ENCODE measurements around the gene NFIB.

NFIB gene

DNA sequence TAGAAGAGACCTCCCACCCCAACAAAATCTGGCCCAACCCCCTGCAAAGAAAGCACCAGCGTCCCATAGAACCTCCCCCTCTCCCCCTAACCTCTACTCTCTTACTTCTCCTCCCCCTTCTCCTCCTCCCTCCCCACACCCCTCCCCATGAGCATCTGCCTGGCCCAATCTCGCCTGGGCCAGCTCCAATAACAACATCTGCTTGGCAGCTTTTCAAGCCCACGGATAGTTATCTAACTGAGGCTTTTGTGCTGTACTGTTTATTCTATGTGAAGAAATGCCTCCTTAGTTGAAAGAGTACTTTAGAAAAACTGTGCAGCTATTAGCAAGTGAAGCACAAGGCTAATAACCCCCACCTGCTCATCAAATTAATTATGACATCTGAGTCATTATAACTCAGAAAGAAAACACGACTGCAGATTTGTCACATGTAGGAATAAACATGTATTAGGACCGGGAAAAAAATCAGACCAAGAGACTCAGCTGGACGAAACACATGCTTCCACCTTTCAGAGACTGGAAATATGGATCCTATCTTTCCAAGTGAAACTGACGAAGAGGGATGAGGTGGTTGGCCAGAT is 42.8 kb downstream of the NFIB start:
- DNase-seq: no peak

GRCh38 chr9:14270358-14271092 is 43.4 kb downstream of the NFIB start:
- no peak for DNase-seq

- no peak for DNase-seq
These were observed 44.0 kb downstream of the NFIB start for GRCh38 chr9:14269916-14270315.

DNA sequence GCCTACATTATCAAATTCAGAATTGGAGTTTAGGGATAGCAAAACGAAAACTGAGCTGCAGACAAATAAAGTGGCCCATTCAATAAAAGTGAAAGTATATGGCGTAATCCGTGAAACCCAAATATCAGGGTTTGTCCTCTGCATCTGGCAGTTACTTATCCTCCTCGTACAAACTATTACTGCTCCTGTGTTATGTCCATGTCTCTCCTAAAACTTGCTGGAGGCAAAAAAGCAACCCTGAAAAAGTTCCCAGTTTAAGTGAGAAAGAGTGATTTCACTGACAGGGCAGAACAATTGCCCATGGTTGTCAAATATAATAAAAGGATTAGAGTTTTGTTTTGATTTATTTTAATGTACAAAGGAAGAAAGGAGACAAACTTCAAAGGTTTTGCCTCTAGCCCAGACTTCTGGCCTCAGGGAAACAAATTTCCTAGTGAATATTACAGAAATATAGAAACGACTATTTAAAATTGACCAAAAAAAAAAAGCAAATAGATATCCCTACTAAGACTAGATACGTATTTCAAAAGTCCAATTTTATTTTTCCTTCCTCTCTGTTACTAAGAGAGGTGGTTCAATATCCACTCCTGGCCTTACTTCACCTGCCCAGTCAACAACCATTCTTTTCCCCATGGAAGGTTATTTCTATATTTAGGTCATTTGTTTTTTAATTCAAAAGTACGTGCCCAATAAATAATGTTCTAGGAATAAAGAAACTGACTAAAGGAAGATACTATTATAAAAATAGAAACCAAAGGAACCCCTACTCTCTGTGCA is 50.0 kb downstream of the NFIB start:
- DNase-seq: no peak

- no peak for DNase-seq
These were observed 51.1 kb downstream of the NFIB start for GRCh38 chr9:14262827-14263226.

DNA sequence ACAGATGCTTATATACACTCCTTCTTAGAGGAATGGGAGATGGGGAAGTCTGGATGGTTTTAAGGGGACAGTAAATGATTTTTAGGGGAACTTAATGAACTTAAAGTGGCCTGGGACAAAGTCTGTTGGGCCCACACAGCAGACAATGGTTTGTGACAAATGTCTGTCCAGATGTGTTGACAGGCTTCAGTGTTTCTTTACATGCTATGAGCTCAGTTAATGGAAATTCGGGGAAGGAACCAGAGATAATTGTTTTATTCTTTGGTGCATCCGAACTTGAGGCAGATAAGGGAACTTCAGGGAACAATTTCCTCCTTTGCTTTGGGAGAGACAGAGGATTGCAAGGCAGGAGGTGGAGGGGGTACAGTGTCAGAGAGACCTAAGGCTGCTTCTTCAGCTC is 52.3 kb downstream of the NFIB start:
- no peak for DNase-seq

DNA sequence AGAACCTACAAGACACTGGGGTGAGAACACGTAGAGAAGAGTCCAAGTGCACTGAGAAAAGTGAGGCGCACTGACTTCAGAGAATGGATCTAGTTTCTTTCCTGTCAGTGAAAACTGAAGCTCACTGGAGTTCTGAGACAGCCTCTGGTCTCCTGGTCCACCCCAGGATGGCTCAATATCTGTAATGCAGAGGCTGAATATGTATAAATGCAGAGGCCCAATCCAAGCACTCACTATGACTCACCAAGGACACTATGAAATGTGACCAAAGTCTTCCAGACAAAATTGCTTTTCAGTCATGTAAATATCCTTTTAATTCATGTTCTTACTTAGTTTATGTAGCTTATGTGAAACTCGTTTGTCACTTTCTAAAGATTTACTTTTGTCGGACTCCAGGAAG is 53.8 kb downstream of the NFIB start:
- DNase-seq: no peak

DNA sequence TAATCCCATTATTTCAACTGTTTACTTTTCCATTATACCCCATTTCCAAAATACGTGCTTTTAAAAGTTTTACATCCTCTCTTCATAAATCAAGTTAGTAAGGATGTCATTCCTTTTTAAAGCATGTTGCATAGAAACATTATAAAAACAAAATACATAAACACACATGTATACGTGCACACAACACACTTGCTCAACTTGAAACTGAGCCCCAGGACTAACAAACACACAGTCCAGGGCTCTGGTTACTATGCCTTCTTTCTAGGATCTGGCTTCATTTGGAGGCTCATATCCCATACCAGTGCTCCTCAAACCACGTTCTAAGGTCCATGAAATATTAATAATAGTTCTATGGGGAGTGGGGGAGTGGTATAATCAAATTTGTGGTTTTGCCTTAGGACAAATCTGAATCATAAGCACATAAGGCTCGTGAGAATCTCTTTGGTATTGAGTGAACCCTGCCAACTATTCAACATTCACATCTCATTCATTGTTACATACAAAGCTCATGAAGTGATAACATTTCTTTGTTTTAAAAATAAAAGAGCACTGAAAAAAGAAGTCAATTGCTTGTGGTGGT is 55.2 kb downstream of the NFIB start:
- DNase-seq: no peak

GRCh38 chr9:14258156-14258555 is 55.8 kb downstream of the NFIB start:
- no peak for DNase-seq

DNA sequence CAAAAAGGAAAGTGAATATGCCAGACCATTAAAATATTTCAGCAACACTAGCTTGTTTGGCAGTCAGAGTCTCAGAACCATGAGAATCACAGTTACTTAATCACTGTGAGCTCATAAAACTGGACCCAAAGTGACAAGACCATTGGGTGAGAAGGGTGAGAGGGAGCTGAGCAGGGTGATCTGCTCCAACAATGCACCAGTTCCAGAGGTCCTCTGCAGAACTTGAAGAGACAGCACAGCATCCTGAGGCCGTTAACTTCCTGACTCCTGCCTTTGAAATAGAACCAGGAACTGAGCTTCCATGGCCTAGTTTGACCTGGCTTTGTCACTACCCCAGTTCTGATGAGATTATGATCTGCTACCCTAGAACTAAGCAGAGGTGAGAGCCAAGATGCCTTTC is 57.4 kb downstream of the NFIB start:
- no peak for DNase-seq

GRCh38 chr9:14251154-14252071 is 62.5 kb downstream of the NFIB start:
- no peak for DNase-seq

GRCh38 chr9:14250794-14251153 is 63.2 kb downstream of the NFIB start:
- no peak for DNase-seq

GRCh38 chr9:14249527-14249926 is 64.4 kb downstream of the NFIB start:
- DNase-seq: no peak

DNA sequence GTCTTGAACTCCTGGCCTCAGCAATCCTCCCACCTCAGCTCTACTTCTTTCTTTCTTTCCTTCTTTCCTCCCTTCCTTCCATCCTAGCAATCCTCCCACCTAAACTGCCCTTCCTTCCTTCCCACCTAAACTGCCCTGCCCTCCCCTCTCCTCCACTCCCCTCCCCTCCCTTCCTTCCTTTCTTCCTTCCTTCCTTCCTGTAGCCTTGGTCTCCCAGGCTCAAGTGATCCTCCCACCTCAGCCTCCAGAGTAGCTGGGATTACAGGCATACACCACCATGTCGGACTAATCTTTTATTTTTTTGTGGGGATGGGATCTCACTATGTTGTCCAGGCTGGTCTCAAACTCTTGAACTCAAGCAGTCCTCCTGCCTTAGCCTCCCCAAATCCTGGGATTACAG is 65.8 kb downstream of the NFIB start:
- no peak for DNase-seq

- DNase-seq: no peak
These were observed 66.4 kb downstream of the NFIB start for GRCh38 chr9:14247577-14247976.

DNA sequence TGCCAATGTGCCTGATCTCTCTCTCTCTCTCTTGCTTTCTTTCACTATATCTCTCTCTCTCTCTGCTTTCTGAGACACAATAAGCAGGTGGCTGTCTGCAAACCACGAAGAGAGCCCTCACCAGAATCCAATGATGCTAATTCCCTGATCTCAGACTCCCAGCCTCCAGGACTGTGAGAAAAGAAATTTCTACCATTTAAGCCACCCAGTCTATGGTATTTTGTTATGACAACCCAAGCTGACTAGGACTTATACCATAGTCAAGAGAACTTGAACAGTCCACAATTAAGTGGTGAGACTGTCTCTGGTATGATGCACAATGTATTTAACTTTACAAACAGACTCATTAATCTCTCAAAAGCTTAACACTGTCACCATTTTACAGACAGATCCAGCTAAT is 67.0 kb downstream of the NFIB start:
- DNase-seq: no peak

- no peak for DNase-seq
These were observed 67.9 kb downstream of the NFIB start for GRCh38 chr9:14245901-14246525.

- DNase-seq: no peak
These were observed 70.4 kb downstream of the NFIB start for GRCh38 chr9:14243514-14244042.

GRCh38 chr9:14242150-14242805 is 71.7 kb downstream of the NFIB start:
- no peak for DNase-seq

DNA sequence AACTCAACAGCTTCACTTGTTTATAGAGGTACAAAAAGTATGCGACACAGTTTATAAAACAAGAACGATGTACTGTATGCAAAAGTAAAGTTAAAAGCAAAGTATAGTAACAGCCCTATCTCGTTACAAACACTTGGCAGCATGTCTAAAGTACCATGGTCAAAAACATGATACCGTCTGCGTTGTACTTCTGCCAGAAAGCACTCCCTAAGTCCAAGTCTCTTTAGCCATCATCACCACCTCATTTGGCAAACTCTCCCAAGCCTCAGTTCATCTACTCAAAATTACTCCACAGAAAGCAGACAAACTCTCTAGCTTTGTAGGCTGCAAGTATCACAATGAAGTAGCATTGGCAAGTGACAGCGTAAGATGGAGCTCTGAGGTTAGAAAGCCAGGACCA is 73.4 kb downstream of the NFIB start:
- no peak for DNase-seq

GRCh38 chr9:14238518-14238917 is 75.4 kb downstream of the NFIB start:
- DNase-seq: no peak

DNA sequence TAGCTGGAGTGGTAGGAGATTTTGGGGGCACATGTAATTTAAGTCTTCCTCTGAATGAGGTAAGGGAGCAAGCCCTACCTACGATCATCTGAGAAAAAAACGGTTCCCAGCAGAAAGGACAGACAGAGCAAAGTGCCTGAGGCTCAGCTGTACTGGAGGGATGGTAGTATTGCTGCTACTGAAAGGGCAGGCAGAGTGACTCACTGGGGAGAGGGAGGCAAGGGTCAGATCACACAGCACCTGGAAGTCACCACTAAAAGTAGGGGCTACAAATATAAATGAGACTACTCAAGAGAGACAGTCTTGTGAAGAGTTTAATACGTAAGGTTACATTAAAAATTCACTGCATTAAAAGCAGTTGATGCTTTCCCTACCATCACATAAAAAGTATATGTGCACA is 75.9 kb downstream of the NFIB start:
- DNase-seq: no peak
